ENCODE measurements around the gene GSTT4.

The GSTT4 gene

DNA sequence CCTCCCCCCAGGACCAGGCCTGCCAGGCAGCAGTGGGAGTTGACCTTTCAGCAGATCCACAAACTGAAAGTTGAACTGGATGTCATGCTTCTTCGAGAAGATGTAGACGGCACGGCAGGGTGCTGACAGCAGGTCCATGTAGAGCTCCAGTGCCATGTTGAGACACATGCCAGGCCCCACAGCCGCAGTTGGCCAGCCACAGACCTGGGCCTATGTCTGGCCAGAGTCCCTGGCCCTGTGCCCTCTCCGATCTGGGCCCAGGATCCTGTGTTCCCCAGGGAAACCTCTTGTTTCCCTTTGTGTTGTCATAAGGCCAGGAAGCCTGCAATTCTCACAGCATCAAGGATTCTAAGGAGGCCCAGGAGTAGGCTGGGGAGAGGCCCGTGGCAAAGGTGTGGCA, at the start of gene GSTT4:
Gene GSTT4 (minus strand): TSS at position 253 of the 400 bp plus-strand sequence. CDS start 97 bp downstream, at position 156.
- POLR2A ChIA-PET = no interaction called here
- CTCF ChIA-PET = no interaction called here
- TF ChIP-seq FOXM1 (IDR thresholded peaks at IDR 0.05; ENCODE audit: borderline replicate concordance) = no peak
- no peak for TF ChIP-seq FOXK2 (IDR thresholded peaks at IDR 0.05)
- no peak for TF ChIP-seq SUZ12 (IDR thresholded peaks at IDR 0.05)
- no peak for TF ChIP-seq TARDBP (IDR thresholded peaks at IDR 0.05)
- TF ChIP-seq ARNT (IDR thresholded peaks at IDR 0.05) = no peak
- TF ChIP-seq, protein P1, sequence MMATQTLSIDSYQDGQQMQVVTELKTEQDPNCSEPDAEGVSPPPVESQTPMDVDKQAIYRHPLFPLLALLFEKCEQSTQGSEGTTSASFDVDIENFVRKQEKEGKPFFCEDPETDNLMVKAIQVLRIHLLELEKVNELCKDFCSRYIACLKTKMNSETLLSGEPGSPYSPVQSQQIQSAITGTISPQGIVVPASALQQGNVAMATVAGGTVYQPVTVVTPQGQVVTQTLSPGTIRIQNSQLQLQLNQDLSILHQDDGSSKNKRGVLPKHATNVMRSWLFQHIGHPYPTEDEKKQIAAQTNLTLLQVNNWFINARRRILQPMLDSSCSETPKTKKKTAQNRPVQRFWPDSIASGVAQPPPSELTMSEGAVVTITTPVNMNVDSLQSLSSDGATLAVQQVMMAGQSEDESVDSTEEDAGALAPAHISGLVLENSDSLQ (IDR thresholded peaks at IDR 0.05) = no peak
- TF ChIP-seq HDGF (IDR thresholded peaks at IDR 0.05; ENCODE audit: borderline replicate concordance) = no peak
- no peak for TF ChIP-seq ELF4 (IDR thresholded peaks at IDR 0.05)
- TF ChIP-seq SP1 (IDR thresholded peaks at IDR 0.05) = no peak
- TF ChIP-seq NFRKB (IDR thresholded peaks at IDR 0.05) = no peak
- TF ChIP-seq ZNF384 (IDR thresholded peaks at IDR 0.05) = no peak
- TF ChIP-seq BHLHE40 (IDR thresholded peaks at IDR 0.05; ENCODE audit: borderline replicate concordance) = no peak
- TF ChIP-seq L3MBTL2 (conservative IDR thresholded peaks at IDR 0.05) = no peak
- no peak for TF ChIP-seq LEF1 (IDR thresholded peaks at IDR 0.05; ENCODE audit: borderline replicate concordance)
- no peak for TF ChIP-seq FOXA1 (IDR thresholded peaks at IDR 0.05)
- no peak for TF ChIP-seq CTBP1 (IDR thresholded peaks at IDR 0.05; ENCODE audit: borderline replicate concordance)
- no peak for DNase-seq (ENCODE audit: extremely low spot score)

GRCh38 chr22:24054356-24054755, 49.1 kb upstream of the GSTT4 start:
- TF ChIP-seq HDGF (IDR thresholded peaks at IDR 0.05; ENCODE audit: borderline replicate concordance) (no peak), SUZ12 (IDR thresholded peaks at IDR 0.05) (no peak), FOXA1 (IDR thresholded peaks at IDR 0.05) (no peak)
- DNase-seq (ENCODE audit: extremely low spot score) = no peak
- POLR2A ChIA-PET = no interaction called here
- CTCF ChIA-PET = no interaction called here

DNA sequence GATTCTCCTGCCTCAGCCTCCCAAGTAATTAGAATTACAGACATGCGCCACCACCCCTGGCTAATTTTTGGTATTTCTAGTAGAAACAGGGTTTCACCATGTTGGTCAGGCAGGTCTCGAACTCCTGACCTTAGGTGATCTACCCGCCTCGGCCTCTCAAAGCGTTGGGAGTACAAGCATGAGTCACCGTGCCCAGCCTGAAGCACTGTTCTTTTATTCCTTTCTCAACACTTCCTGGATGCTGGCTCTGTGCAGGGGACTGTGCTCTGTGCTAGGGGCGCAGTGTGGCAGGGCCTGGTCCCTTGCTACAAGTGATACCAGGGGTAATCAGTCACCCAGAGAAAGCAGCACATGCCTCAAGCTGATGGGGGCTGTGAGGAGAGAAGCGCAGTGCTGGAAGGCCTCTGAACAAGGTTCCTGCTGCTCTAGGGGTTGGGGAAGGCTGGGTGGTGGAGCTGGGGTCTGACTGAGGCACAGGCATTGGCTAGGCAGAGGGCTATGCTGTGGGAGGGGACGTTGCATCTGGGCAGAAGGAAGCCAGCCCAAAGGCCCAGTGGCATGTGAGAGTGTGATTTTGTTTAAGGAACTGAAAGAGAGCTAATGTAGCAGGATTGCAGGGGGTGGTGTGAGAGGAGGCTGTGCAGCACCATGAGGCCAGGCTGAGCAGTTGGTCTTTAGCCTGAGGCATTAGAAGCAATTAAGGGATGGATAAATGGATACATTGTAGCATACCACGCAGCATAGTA, 48.4 kb upstream of the GSTT4 start:
- DNase-seq (ENCODE audit: extremely low spot score) = no peak
- ChIA-PET CTCF (no interaction called here), POLR2A (no interaction called here)
- TF ChIP-seq LEF1 (IDR thresholded peaks at IDR 0.05; ENCODE audit: borderline replicate concordance) (no peak), TARDBP (IDR thresholded peaks at IDR 0.05) (no peak), NFRKB (IDR thresholded peaks at IDR 0.05) (no peak), L3MBTL2 (conservative IDR thresholded peaks at IDR 0.05) (no peak), FOXA1 (IDR thresholded peaks at IDR 0.05) (no peak), FOXM1 (IDR thresholded peaks at IDR 0.05; ENCODE audit: borderline replicate concordance) (no peak), HDGF (IDR thresholded peaks at IDR 0.05; ENCODE audit: borderline replicate concordance) (no peak), ARNT (IDR thresholded peaks at IDR 0.05) (no peak), ELF4 (IDR thresholded peaks at IDR 0.05) (no peak), SP1 (IDR thresholded peaks at IDR 0.05) (no peak), ZNF384 (IDR thresholded peaks at IDR 0.05) (no peak), BHLHE40 (IDR thresholded peaks at IDR 0.05; ENCODE audit: borderline replicate concordance) (no peak)
- TF ChIP-seq, protein P1 (IDR thresholded peaks at IDR 0.05) = no peak

DNA sequence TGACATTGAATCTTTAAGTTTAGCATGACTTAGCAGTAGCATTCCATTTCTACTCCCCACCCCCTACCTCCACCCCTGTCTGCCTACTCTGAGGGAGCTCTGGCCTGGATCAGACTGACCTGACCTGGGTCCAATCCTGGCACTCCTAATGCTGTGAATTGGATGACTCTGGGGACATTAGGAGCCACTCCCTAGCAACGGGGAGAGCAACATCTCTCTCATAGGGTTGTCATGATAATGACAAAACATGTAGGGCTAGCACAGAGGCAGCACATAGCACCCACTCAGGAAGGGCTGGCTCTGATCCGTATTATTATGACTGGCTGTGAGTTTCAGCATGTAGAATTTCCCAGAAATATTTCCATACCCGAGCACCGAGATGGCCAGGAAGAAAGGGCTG, 46.3 kb upstream of the GSTT4 start:
- POLR2A ChIA-PET = no interaction called here
- no peak for DNase-seq (ENCODE audit: extremely low spot score)
- CTCF ChIA-PET = no interaction called here
- TF ChIP-seq BHLHE40 (IDR thresholded peaks at IDR 0.05; ENCODE audit: borderline replicate concordance) = no peak
- TF ChIP-seq FOXA1 (IDR thresholded peaks at IDR 0.05) = no peak
- TF ChIP-seq SP1 (IDR thresholded peaks at IDR 0.05) = no peak
- no peak for TF ChIP-seq TARDBP (IDR thresholded peaks at IDR 0.05)
- no peak for TF ChIP-seq LEF1 (IDR thresholded peaks at IDR 0.05; ENCODE audit: borderline replicate concordance)
- TF ChIP-seq NFRKB (IDR thresholded peaks at IDR 0.05) = no peak
- TF ChIP-seq ZNF384 (IDR thresholded peaks at IDR 0.05) = no peak
- TF ChIP-seq HDGF (IDR thresholded peaks at IDR 0.05; ENCODE audit: borderline replicate concordance) = no peak
- TF ChIP-seq SUZ12 (IDR thresholded peaks at IDR 0.05) = no peak
- no peak for TF ChIP-seq ELF4 (IDR thresholded peaks at IDR 0.05)
- TF ChIP-seq FOXK2 (IDR thresholded peaks at IDR 0.05) = no peak
- no peak for TF ChIP-seq ARNT (IDR thresholded peaks at IDR 0.05)

DNA sequence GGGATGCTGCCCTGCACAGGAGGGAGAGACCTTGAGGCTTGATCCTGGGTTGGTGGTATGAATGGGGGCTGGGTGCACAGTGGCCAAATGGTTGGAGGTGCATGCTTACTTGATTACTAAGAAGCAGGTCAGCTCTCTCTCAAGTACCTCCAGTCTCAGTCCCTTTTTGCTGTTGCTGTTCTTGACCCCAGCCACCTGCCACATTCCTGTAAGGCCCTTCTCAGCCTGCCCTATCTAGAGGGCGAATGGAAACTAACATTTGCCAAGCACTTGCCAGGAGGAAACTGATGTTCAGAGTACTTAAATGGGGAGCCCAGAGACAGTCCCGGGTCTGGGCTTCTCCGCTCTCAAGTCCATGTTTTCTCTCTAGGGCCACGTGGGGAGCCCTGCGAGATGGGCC, 45.8 kb upstream of the GSTT4 start:
- no peak for DNase-seq (ENCODE audit: extremely low spot score)
- POLR2A ChIA-PET = no interaction called here
- CTCF ChIA-PET = no interaction called here
- no peak for TF ChIP-seq BHLHE40 (IDR thresholded peaks at IDR 0.05; ENCODE audit: borderline replicate concordance)
- no peak for TF ChIP-seq L3MBTL2 (conservative IDR thresholded peaks at IDR 0.05)
- TF ChIP-seq FOXK2 (IDR thresholded peaks at IDR 0.05) = no peak
- TF ChIP-seq FOXM1 (IDR thresholded peaks at IDR 0.05; ENCODE audit: borderline replicate concordance) = no peak

DNA sequence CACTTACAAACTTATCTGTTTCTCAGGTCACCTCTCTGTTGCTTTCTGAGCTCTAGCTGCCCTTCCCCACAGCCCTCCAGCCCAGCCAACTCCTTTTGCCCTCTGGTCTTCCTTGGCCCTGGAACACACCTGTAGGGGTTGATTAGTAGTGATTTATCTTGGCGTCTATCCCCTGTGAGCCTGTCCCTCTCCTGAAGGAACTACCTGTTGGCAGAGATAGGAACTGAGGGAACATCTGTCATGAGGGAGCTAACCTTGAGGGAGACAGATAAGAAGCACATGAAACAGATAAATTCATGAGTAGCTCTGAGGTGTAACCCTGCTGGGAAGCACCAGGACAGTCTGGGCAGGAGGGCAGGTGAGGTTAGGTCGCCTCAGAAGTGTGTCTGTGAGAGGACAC, 44.7 kb upstream of the GSTT4 start:
- DNase-seq (ENCODE audit: extremely low spot score) = no peak
- no peak for TF ChIP-seq ELF4 (IDR thresholded peaks at IDR 0.05)
- no peak for TF ChIP-seq LEF1 (IDR thresholded peaks at IDR 0.05; ENCODE audit: borderline replicate concordance)
- no peak for TF ChIP-seq ZNF384 (IDR thresholded peaks at IDR 0.05)
- TF ChIP-seq TARDBP (IDR thresholded peaks at IDR 0.05) = no peak
- TF ChIP-seq BHLHE40 (IDR thresholded peaks at IDR 0.05; ENCODE audit: borderline replicate concordance) = no peak
- TF ChIP-seq FOXM1 (IDR thresholded peaks at IDR 0.05; ENCODE audit: borderline replicate concordance) = no peak
- TF ChIP-seq FOXA1 (IDR thresholded peaks at IDR 0.05) = no peak
- TF ChIP-seq NFRKB (IDR thresholded peaks at IDR 0.05) = no peak
- TF ChIP-seq ARNT (IDR thresholded peaks at IDR 0.05) = no peak
- no peak for TF ChIP-seq L3MBTL2 (conservative IDR thresholded peaks at IDR 0.05)
- TF ChIP-seq SP1 (IDR thresholded peaks at IDR 0.05) = no peak
- TF ChIP-seq CTBP1 (IDR thresholded peaks at IDR 0.05; ENCODE audit: borderline replicate concordance) = no peak
- TF ChIP-seq HDGF (IDR thresholded peaks at IDR 0.05; ENCODE audit: borderline replicate concordance) = no peak
- no peak for TF ChIP-seq SUZ12 (IDR thresholded peaks at IDR 0.05)
- TF ChIP-seq, protein P1 (IDR thresholded peaks at IDR 0.05) = no peak
- TF ChIP-seq FOXK2 (IDR thresholded peaks at IDR 0.05) = no peak
- CTCF ChIA-PET = no interaction called here
- POLR2A ChIA-PET = no interaction called here
